KMS-11 (cell line): ENCODE data around the gene NBEA.

Source experiments
- H2AFZ ChIP-seq: fragments of 200-600 bp; sonication (generic); 2 replicates; pipeline ENCODE4 v1.6.1; 2016; ENCODE audit warnings: antibody characterized with exemption, mixed run types, low read depth
- H3K27ac ChIP-seq: fragments of 200-600 bp; sonication (generic); 2 replicates; pipeline ENCODE4 v1.6.1; 2016; ENCODE audit warnings: mild to moderate bottlenecking, mixed run types
- H3K27me3 ChIP-seq: fragments of 200-600 bp; sonication (generic); 2 replicates; pipeline ENCODE4 v1.6.1; 2017; ENCODE audit warnings: mild to moderate bottlenecking, low read depth, mixed run types, moderate library complexity; ENCODE audit not compliant: insufficient read depth
- H3K36me3 ChIP-seq: fragments of 200-600 bp; sonication (generic); 2 replicates; pipeline ENCODE4 v1.6.1; 2017; ENCODE audit warnings: mild to moderate bottlenecking, mixed run types; ENCODE audit not compliant: insufficient read depth
- H3K4me1 ChIP-seq: fragments of 200-600 bp; sonication (generic); 2 replicates; pipeline ENCODE4 v1.6.1; 2016; ENCODE audit warnings: mild to moderate bottlenecking, low read depth, mixed run types; ENCODE audit not compliant: poor library complexity, severe bottlenecking
- H3K4me2 ChIP-seq: fragments of 200-600 bp; sonication (generic); 2 replicates; pipeline ENCODE4 v1.7.0; 2016; ENCODE audit warnings: mild to moderate bottlenecking, mixed run types
- H3K4me3 ChIP-seq: fragments of 200-600 bp; sonication (generic); IDR thresholded peaks from 2 replicates; pipeline ENCODE4 v1.6.1; 2017; ENCODE audit warnings: low read depth, low read length, mixed read lengths; ENCODE audit not compliant: insufficient read depth
- H3K79me2 ChIP-seq: fragments of 200-600 bp; sonication (generic); 2 replicates; pipeline ENCODE4 v1.6.1; 2016; ENCODE audit warnings: low read depth, mixed run types; ENCODE audit not compliant: insufficient read depth
- H3K9ac ChIP-seq: fragments of 200-600 bp; sonication (generic); 2 replicates; pipeline ENCODE4 v1.6.1; 2016; ENCODE audit warnings: mild to moderate bottlenecking, mixed run types
- H4K20me1 ChIP-seq: fragments of 200-600 bp; sonication (generic); 2 replicates; pipeline ENCODE4 v1.6.1; 2016; ENCODE audit warnings: mild to moderate bottlenecking, mixed run types; ENCODE audit not compliant: insufficient read depth
- CTCF ChIP-seq: fragments of 200-600 bp; sonication (generic); conservative IDR thresholded peaks from 2 replicates; pipeline ENCODE4 v1.6.1; 2017; ENCODE audit warnings: low read depth, mild to moderate bottlenecking, antibody characterized with exemption, low read length, moderate library complexity, mixed read lengths

The NBEA gene

DNA sequence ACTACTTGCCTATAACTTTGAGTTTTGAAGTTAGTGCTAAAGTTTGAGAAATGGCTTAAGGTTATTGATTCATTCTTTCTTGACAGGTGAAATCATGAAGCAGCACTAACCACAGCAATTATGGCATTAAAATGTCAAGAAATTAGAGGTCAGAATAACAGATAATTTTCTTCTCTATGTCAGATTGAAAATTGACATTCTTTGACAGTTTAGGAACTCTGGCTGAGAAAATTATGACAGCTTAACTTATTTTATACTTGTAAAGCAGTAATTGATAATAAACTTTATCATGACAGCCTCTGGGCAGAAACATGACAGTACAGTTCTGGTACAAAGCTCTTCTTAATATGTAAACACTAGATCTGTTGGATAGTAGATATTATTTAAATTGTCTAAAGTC lies 689.6 kb downstream of the NBEA start:
- H3K27me3 ChIP-seq = no peaks in the 10 kb centered on the region
- no peak overlapping the region for H3K9ac ChIP-seq
- no peaks in the 10 kb centered on the region for H3K79me2 ChIP-seq
- H3K27ac ChIP-seq = no peak overlapping the region
- no peak for TF ChIP-seq CTCF
- no peaks in the 10 kb centered on the region for H4K20me1 ChIP-seq
- no peaks in the 10 kb centered on the region for H3K36me3 ChIP-seq
- H3K4me3 ChIP-seq = no peak overlapping the region
- H3K4me1 ChIP-seq = no peaks in the 10 kb centered on the region
- no peak overlapping the region for H2AFZ ChIP-seq
- no peak overlapping the region for H3K4me2 ChIP-seq

DNA sequence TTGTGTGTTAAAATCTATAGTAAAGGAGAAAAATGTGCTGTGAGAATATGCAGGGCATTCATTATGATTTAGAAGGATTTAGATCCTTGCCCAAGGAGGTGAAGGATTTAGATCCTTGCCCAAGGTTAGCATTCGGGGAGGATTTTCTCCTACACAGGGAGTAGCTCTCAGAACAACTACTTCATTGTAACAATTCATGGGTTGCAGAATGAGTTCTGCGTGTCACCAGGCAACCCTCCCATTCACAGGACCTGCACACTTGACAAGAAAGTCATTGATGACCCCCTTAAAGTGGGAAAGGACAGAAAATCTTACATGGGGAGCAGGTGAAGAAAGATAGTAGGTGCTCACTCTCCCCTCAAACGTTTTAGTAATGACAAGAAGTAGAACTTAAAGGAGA lies 701.6 kb downstream of the NBEA start:
- TF ChIP-seq CTCF = no peak
- H3K4me1 ChIP-seq = no peaks in the 10 kb centered on the region
- no peak overlapping the region for H3K9ac ChIP-seq
- no peaks in the 10 kb centered on the region for H4K20me1 ChIP-seq
- H3K79me2 ChIP-seq = no peaks in the 10 kb centered on the region
- no peak overlapping the region for H3K27ac ChIP-seq
- H3K4me3 ChIP-seq = no peak overlapping the region
- H3K36me3 ChIP-seq = no peaks in the 10 kb centered on the region
- H2AFZ ChIP-seq = no peak overlapping the region
- H3K4me2 ChIP-seq = no peak overlapping the region
- no peaks in the 10 kb centered on the region for H3K27me3 ChIP-seq

- no peak for TF ChIP-seq CTCF
- no peak overlapping the region for H3K27ac ChIP-seq
- H3K27me3 ChIP-seq = no peaks in the 10 kb centered on the region
- H3K79me2 ChIP-seq = no peaks in the 10 kb centered on the region
- no peak overlapping the region for H3K4me2 ChIP-seq
- no peaks in the 10 kb centered on the region for H3K4me1 ChIP-seq
- H3K36me3 ChIP-seq = no peaks in the 10 kb centered on the region
- H3K4me3 ChIP-seq = no peak overlapping the region
- H2AFZ ChIP-seq = no peak overlapping the region
- H4K20me1 ChIP-seq = no peaks in the 10 kb centered on the region
- no peak overlapping the region for H3K9ac ChIP-seq
These were observed 704.1 kb downstream of the NBEA start for GRCh38 chr13:35646056-35646774.

GRCh38 chr13:35648201-35648600 lies 706.1 kb downstream of the NBEA start:
- no peak for TF ChIP-seq CTCF
- Histone ChIP-seq H3K27ac (no peak overlapping the region), H3K27me3 (no peaks in the 10 kb centered on the region), H3K9ac (no peak overlapping the region), H4K20me1 (no peaks in the 10 kb centered on the region), H3K4me3 (no peak overlapping the region), H3K4me2 (no peak overlapping the region), H3K36me3 (no peaks in the 10 kb centered on the region), H3K79me2 (no peaks in the 10 kb centered on the region), H2AFZ (no peak overlapping the region), H3K4me1 (no peaks in the 10 kb centered on the region)
